Heart left ventricle (tissue), 16 donors: ENCODE measurements around the gene RPL39. TPM values are rescaled to one million over a fixed set of nuclear protein-coding genes. Genes with fewer than 3 reads are reported as not detected.

Source experiments
- ATAC-seq, 4 donors: fragments of 200-7000 bp; cut with Tn5 transposase; one replicate each; pipeline ENCODE4 v1.9.1; 2020 to 2022; ENCODE audit warnings: moderate library complexity in 4 of 4, mild to moderate bottlenecking in 3 of 4, moderate number of reproducible peaks in 1 of 4
- DNase-seq, 5 donors: peaks; one replicate each; pipeline ENCODE4 v3.0.0-alpha.2; 2020
- H3K27ac ChIP-seq, 12 donors: fragments of 200-600 bp; sonication (generic) in 4 of 12; one replicate each; pipeline versions ENCODE4 v1.5.0 to v1.8.0; 2016 to 2022; ENCODE audit warnings: mild to moderate bottlenecking in 2 of 12
- H3K27me3 ChIP-seq, 9 donors: fragments of 200-600 bp; sonication (generic) in 2 of 9; one replicate each; pipeline versions ENCODE4 v1.5.1 to v1.8.0; 2016 to 2022; ENCODE audit warnings: mild to moderate bottlenecking in 3 of 9
- H3K36me3 ChIP-seq, 9 donors: fragments of 200-600 bp; sonication (generic) in 2 of 9; one replicate each; pipeline versions ENCODE4 v1.5.0 to v1.8.0; 2018 to 2022; ENCODE audit warnings: mild to moderate bottlenecking in 2 of 9
- H3K4me1 ChIP-seq, 12 donors: fragments of 200-600 bp; sonication (generic) in 4 of 12; one replicate each; pipeline versions ENCODE4 v1.5.0 to v1.8.0; 2016 to 2022; ENCODE audit warnings: mild to moderate bottlenecking in 3 of 12
- H3K4me3 ChIP-seq, 12 donors: fragments of 200-600 bp; sonication (generic) in 4 of 12; one replicate each; pipeline versions ENCODE4 v1.5.0 to v1.8.0; 2017 to 2022; ENCODE audit warnings: mild to moderate bottlenecking in 9 of 12, moderate library complexity in 4 of 12
- H3K9me3 ChIP-seq, 12 donors: fragments of 200-600 bp; sonication (generic) in 4 of 12; one replicate each; pipeline versions ENCODE4 v1.5.0 to v1.8.0; 2016 to 2022; ENCODE audit warnings: mild to moderate bottlenecking in 1 of 12
- CTCF ChIP-seq, 12 donors: fragments of 200-600 bp; sonication (generic) in 4 of 12; IDR thresholded peaks; one replicate each; pipeline versions ENCODE4 v1.5.0 to v1.8.0; 2018 to 2022; ENCODE audit warnings: antibody characterized with exemption in 12 of 12, mild to moderate bottlenecking in 5 of 12
- POLR2A ChIP-seq, 2 donors: fragments of 450-650 bp; IDR thresholded peaks; one replicate each; pipeline ENCODE4 v1.6.1; 2017; ENCODE audit warnings: antibody characterized with exemption in 2 of 2, mild to moderate bottlenecking in 2 of 2, moderate library complexity in 2 of 2
- WGBS, 4 donors: extraction: QIAGEN DNeasy Blood & Tissue Kit in 2 of 4; methylation state at CpG; one replicate each; pipeline versions ENCODE4 v1.1.5 to v1.1.7; 2013 to 2018; 5-methylcytosine and 5-hydroxymethylcytosine counted together
- intact Hi-C, 10 donors: fragments of 100-400 bp; cut with DNase I; formaldehyde crosslinking; loops; one replicate each; pipeline versions ENCODE4 v1.11.1 to v1.14.2; 2022
- polyA plus RNA-seq, 2 donors: library from polyadenylated mRNA; stranded (reverse); fragments of 200-250 nt; gene quantifications; one replicate each; pipeline ENCODE4 v1.2.3, GENCODE V29; 2013
- total RNA-seq, 9 donors: library from RNA; depleted of rRNA in 2 of 9; stranded (reverse); fragments of >200 nt in 2 of 9; fragmentation: NEBNext Ultra II Directional in 3 of 9; extraction: Animal tissue kit (Norgen Biotek cat#: 25700) in 3 of 9; gene quantifications; one replicate each; pipeline versions ENCODE4 v1.1.0 to v1.2.4, GENCODE V29; 2016 to 2023
- donor health status: ischemic (EF 13 %, LVEDD 7.1; RV severe dilation, severe dysfunction).
- donor health status: healthy with polysubstance abuse.
- donor health status: DM: no; HTN: yes; CAD: no.
- donor health status: DM: no; HTN: no; CAD: no.
- donor health status: ischemic (EF 25% LVEDD 6.9; RV normal size, moderate dysfunction).
- donor health status: ischemic (EF 25% LVEDD 5.7; RV mildly dilated, moderate dysfunction).
- donor health status: healthy.
- donor health status: DM: yes; HTN: yes; CAD: no.
- donor health status: ischemic (EF 35%, LVEDD 5.7; RV mildly dilated, moderate dysfunction).
- donor health status: nonischemic (EF 11% LVEDD 7.7; RV severe dilation, severe dysfunction).
- donor health status: DM: yes; HTN: yes; CAD: no.
- donor health status: PGD.
- donor health status: ischemic (EF 29% LVEDD 5.4; RV normal size, mild dysfunction).
- donor health status: nonischemic (EF 23%, LVEDD 6.1; RV moderate dilation, normal function).

The RPL39 gene
- total and polyA plus RNA-seq, 11 donors = 933 to 4,859 (median 1,314) TPM

DNA sequence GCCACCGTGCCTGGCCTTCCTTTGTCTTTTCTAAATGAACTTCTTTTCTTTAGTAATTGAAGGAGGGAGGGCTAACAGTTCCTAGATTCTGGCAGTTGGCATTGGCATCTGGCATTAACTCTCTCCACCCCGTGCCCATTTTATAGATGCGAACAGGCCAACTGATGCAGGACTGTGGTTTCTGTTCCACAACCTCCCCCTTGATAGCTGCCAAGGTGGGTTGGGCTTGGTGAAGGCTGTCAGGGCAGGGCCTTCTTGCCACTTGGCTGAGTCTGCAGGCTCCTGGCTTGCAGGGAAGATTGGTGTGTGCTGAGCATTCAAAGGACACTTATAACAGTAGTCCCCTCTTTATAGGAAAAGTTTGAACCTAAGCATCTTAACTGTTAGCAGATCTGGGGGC lies 28.7 kb downstream of the RPL39 start:
- TF ChIP-seq CTCF (IDR thresholded peaks at IDR 0.05) (no peak), POLR2A (IDR thresholded peaks at IDR 0.05) (no peak)
- intact Hi-C loops = no loop called here
- H3K27ac ChIP-seq = no peak overlapping the region
- H3K27me3 ChIP-seq = peaks cover 0 to 21% (median 0%) of the 10 kb centered on the region in 9 donors
- DNase-seq (no peak), ATAC-seq (no peak)
- no peaks in the 10 kb centered on the region for H3K9me3 ChIP-seq
- no peak overlapping the region for H3K4me3 ChIP-seq
- H3K4me1 ChIP-seq = peaks cover 0 to 14% (median 0%) of the 10 kb centered on the region in 12 donors
- no peaks in the 10 kb centered on the region for H3K36me3 ChIP-seq
- WGBS, 4 donors = 68 to 92% (median 71%) methylated on average over 3 of the region's 3 CpGs

DNA sequence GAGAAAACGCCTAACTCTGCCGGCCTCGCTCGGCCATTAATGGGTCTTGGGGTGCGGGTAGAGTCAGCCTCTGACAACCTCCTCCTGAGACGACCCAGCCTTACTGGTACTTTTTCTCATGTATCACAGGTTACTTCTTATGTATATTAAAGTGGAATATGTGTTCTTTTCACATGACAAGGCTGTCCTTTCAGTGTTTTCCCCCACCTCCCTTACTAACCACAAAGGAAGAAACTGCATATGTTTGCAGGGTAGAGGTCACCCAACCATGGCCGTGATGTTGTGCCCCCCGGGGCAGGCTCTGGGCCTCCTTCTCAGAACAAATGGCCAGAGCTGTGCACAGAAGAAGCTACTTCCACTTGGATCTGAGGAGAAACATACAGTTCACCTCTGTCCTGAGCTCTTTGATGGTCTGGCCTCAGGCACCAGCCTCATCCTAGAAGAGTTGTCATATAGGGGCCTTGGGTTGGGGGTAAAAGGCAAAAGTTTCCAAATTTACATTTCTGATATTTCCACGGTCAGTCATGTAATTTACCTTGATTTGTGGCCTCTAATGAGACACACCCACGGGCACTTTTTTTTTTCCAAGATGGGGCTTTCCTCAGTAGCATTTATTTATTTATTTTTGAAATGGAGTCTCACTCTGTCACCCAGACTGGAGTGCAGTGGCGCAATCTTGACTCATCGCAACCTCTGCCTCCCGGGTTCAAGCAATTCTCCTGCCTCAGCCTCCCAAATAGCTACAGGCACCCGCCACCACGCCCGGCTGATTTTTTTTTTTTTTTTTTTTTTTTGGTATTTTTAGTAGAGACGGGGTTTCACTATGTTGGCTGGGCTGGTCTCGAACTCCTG lies 31.2 kb downstream of the RPL39 start:
- ATAC-seq (no peak), DNase-seq (no peak)
- no peak overlapping the region for H3K27ac ChIP-seq
- peaks cover 0 to 30% (median 0%) of the 10 kb centered on the region in 12 donors for H3K4me1 ChIP-seq
- no peaks in the 10 kb centered on the region for H3K9me3 ChIP-seq
- peaks cover 0 to 21% (median 0%) of the 10 kb centered on the region in 9 donors for H3K27me3 ChIP-seq
- 84 to 90% (median 86%) methylated on average over 17 to 18 of the region's 18 CpGs for WGBS, 4 donors
- peak overlapping the region in 1 of 12 donors; percentile 67 for H3K4me3 ChIP-seq
- TF ChIP-seq CTCF (IDR thresholded peaks at IDR 0.05) = no peak
- TF ChIP-seq POLR2A (IDR thresholded peaks at IDR 0.05) = no peak
- no peaks in the 10 kb centered on the region for H3K36me3 ChIP-seq
- intact Hi-C loops = no loop called here

DNA sequence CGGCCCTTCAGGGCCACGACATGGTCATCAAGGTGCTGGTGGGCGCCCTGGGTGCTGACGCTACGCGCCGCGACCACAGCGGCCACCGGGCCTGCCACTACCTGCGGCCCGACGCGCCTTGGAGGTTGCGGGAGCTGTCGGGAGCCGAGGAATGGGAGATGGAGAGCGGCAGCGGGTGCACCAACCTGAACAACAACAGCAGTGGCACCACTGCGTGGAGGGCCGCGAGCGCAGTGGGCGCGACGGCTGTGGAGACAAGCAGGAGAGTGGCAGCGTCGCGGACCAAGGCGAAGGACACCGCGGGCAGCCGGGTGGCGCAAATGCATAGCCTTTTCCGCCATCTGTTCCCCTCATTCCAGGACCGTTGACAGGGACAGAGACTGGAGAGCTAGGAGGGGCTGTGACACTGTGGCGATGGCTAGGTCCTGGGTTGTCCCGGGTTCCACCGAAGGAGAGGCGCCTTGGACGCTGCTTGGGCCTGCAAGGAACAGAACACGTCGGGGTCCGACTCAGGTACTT lies 32.1 kb downstream of the RPL39 start:
- TF ChIP-seq POLR2A (IDR thresholded peaks at IDR 0.05) (no peak), CTCF (IDR thresholded peaks at IDR 0.05) (no peak)
- H3K4me3 ChIP-seq = peak overlapping the region in 11 of 12 donors; percentile 29 to 67 (median 50)
- intact Hi-C loops = no loop called here

DNA sequence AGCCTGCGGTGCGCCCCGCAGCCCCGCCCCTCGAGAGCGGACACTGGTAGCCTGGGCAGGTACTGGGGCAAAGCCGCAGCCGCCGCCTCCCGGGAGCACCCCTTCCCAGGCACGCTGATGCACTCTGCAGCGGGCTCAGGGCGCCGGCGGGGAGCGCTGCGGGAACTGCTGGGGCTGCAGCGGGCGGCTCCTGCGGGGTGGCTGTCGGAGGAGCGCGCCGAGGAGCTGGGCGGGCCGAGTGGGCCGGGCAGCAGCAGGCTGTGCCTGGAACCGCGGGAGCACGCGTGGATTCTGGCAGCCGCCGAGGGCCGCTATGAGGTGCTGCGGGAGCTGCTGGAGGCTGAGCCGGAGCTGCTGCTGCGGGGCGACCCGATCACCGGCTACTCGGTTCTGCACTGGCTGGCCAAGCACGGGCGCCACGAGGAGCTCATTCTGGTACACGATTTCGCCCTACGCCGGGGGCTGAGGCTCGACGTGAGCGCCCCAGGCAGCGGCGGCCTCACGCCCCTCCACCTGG lies 32.6 kb downstream of the RPL39 start:
- 1 to 29% (median 13%) methylated on average over 29 to 53 of the region's 54 CpGs for WGBS, 4 donors
- peak in 3 of 4 donors; percentile 36 to 52 (median 44) for ATAC-seq
- DNase-seq = peak in 3 of 5 donors; percentile 33 to 61 (median 34)
- H3K4me1 ChIP-seq = peaks cover 0 to 43% (median 0%) of the 10 kb centered on the region in 12 donors
- peak overlapping the region in 1 of 12 donors; percentile 69 for H3K27ac ChIP-seq
- no peaks in the 10 kb centered on the region for H3K9me3 ChIP-seq
- peaks cover 0 to 21% (median 0%) of the 10 kb centered on the region in 9 donors for H3K27me3 ChIP-seq
- intact Hi-C loops = no loop called here
- no peak for TF ChIP-seq CTCF (IDR thresholded peaks at IDR 0.05)
- TF ChIP-seq POLR2A (IDR thresholded peaks at IDR 0.05) = no peak
- no peaks in the 10 kb centered on the region for H3K36me3 ChIP-seq
- peak overlapping the region; percentile 29 to 67 (median 48) for H3K4me3 ChIP-seq

More for the DNA sequence above, 32.1 kb downstream of the RPL39 start:
- ATAC-seq = peak in 1 of 4 donors; percentile 7
- peak overlapping the region in 1 of 12 donors; percentile 69 for H3K27ac ChIP-seq
- 22 to 46% (median 27%) methylated on average over 35 to 44 of the region's 44 CpGs for WGBS, 4 donors
- DNase-seq = no peak
- H3K9me3 ChIP-seq = no peaks in the 10 kb centered on the region
- no peaks in the 10 kb centered on the region for H3K36me3 ChIP-seq
- peaks cover 0 to 38% (median 0%) of the 10 kb centered on the region in 12 donors for H3K4me1 ChIP-seq
- H3K27me3 ChIP-seq = peaks cover 0 to 21% (median 0%) of the 10 kb centered on the region in 9 donors
